Skeletal muscle tissue (tissue), 4 donors: ENCODE data around the gene POU6F2. TPM values are rescaled to one million over a fixed set of nuclear protein-coding genes. Genes with fewer than 3 reads are reported as not detected.

ENCODE experiments used
- H3K27ac ChIP-seq: one replicate; pipeline ENCODE4 v1.7.0; 2013; ENCODE audit warnings: mild to moderate bottlenecking, low read depth, low read length, inconsistent platforms
- H3K27me3 ChIP-seq, 3 donors: one replicate each; pipeline ENCODE4 v1.7.0; 2013; ENCODE audit warnings: low read length in 3 of 3; ENCODE audit not compliant: control insufficient read depth in 3 of 3, insufficient read depth in 3 of 3
- H3K36me3 ChIP-seq, 3 donors: one replicate each; pipeline ENCODE4 v1.7.0; 2013; ENCODE audit warnings: low read length in 3 of 3; ENCODE audit not compliant: control insufficient read depth in 3 of 3, insufficient read depth in 3 of 3
- H3K4me1 ChIP-seq, 3 donors: one replicate each; pipeline ENCODE4 v1.7.0; 2013; ENCODE audit warnings: low read length in 3 of 3, mild to moderate bottlenecking in 3 of 3; ENCODE audit not compliant: control insufficient read depth in 3 of 3, insufficient read depth in 3 of 3
- H3K4me3 ChIP-seq, 3 donors: one replicate each; pipeline ENCODE4 v1.7.0; 2013; ENCODE audit warnings: low read length in 3 of 3
- H3K9ac ChIP-seq, 3 donors: one replicate each; pipeline ENCODE4 v1.7.0; 2013; ENCODE audit warnings: low read length in 3 of 3, mild to moderate bottlenecking in 3 of 3, moderate library complexity in 2 of 3, low read depth in 1 of 3
- H3K9me3 ChIP-seq, 3 donors: one replicate each; pipeline ENCODE4 v1.7.0; 2013; ENCODE audit warnings: low read length in 3 of 3; ENCODE audit not compliant: control insufficient read depth in 3 of 3
- total RNA-seq: library from RNA; depleted of rRNA; stranded (reverse); fragments of >200 nt; gene quantifications from one replicate; pipeline ENCODE4 v1.2.3, GENCODE V29; 2014
- donor health status: Osteomylitis.

The POU6F2 gene
- total RNA-seq, 1 donor from 2014 or later = not detected

DNA sequence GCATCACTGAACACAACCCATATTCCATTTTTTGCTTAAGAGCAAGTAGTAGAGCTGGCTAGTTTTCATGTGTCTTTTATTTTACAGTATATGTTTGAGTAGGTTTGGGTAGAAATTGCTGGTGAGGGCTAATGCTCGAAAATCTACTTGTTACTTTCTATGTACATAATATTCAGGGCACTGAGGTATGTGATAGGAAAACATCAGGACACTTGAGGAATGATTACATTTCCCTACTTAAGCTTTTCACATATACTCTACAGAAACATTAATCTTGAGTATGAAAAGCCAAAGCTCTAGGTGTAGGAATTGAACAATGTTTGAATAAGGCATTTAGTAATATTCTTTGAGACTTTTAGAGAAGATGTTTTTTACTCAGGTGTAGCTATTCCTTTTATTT is 73.6 kb downstream of the POU6F2 start:
- Histone ChIP-seq H3K9ac (no peak overlapping the region), H3K9me3 (no peaks in the 10 kb centered on the region), H3K36me3 (no peaks in the 10 kb centered on the region), H3K27ac (no peak overlapping the region), H3K4me3 (no peak overlapping the region), H3K4me1 (no peaks in the 10 kb centered on the region), H3K27me3 (no peaks in the 10 kb centered on the region)

DNA sequence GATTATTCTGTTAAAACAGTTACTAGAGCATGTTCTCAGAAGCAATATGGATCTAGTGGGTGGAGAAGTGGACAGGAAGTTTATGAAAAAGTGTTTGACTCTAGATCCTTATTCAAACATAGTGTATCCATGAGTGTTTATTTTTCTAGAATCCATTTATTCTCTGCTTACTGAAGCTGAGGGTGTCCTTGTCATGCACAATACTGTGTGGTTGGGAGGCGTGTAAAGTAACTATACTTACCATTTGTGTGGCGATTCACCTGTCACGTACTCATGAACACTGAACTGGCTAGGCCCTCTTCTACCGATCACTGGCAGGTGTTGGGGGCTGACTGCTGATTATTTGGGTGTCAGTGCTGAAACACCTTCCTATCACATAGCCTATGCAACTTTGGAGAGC is 74.0 kb downstream of the POU6F2 start:
- no peak overlapping the region for H3K27ac ChIP-seq
- no peak overlapping the region for H3K4me3 ChIP-seq
- H3K36me3 ChIP-seq = no peaks in the 10 kb centered on the region
- H3K9me3 ChIP-seq = peaks cover 0 to under 1% (median 0%) of the 10 kb centered on the region in 3 donors
- no peak overlapping the region for H3K9ac ChIP-seq
- no peaks in the 10 kb centered on the region for H3K4me1 ChIP-seq
- H3K27me3 ChIP-seq = no peaks in the 10 kb centered on the region

DNA sequence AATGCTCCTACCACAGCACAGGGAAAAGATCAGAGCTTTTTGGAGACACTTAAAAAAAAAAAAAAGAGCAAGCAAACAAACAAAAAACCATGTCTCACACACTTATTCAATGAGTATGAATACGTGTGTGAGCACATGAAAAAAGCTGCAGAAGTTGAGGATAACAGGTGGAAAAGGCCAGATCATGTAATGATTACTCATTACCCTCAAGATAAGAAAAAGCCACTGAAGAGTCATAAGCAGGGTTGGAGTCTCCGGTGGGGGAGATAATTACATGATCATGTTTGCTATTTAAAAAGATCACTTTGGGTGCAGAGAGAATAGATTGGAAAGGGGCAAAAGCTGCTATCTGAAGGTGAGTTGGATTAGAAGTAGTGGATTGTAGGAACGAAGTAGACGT is 77.0 kb downstream of the POU6F2 start:
- no peaks in the 10 kb centered on the region for H3K27me3 ChIP-seq
- H3K4me1 ChIP-seq = no peaks in the 10 kb centered on the region
- no peak overlapping the region for H3K9ac ChIP-seq
- H3K4me3 ChIP-seq = no peak overlapping the region
- peaks cover 0 to 4% (median 0%) of the 10 kb centered on the region in 3 donors for H3K9me3 ChIP-seq
- no peaks in the 10 kb centered on the region for H3K36me3 ChIP-seq
- no peak overlapping the region for H3K27ac ChIP-seq

DNA sequence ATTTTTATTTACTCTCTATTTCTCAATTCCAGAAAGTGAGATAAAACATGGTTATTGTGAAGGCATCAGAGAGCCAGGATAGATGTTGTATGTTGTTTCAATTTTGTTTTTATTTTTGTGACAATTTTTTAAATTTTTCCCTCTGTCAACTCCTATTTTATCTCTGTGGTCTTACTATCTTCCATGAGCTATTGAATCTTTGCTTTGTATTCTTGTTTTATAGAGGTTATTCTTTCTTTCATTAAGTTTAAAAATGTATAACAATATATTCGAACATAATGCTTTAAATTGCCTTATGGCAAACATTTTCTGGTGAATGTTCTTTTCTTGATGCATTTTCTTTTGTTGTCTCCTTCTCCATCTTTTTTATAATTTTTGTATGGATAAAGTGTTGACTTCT is 78.4 kb downstream of the POU6F2 start:
- no peak overlapping the region for H3K9ac ChIP-seq
- H3K4me3 ChIP-seq = no peak overlapping the region
- no peaks in the 10 kb centered on the region for H3K36me3 ChIP-seq
- H3K9me3 ChIP-seq = peaks cover 0 to 4% (median 0%) of the 10 kb centered on the region in 3 donors
- no peak overlapping the region for H3K27ac ChIP-seq
- H3K27me3 ChIP-seq = no peaks in the 10 kb centered on the region
- no peaks in the 10 kb centered on the region for H3K4me1 ChIP-seq

DNA sequence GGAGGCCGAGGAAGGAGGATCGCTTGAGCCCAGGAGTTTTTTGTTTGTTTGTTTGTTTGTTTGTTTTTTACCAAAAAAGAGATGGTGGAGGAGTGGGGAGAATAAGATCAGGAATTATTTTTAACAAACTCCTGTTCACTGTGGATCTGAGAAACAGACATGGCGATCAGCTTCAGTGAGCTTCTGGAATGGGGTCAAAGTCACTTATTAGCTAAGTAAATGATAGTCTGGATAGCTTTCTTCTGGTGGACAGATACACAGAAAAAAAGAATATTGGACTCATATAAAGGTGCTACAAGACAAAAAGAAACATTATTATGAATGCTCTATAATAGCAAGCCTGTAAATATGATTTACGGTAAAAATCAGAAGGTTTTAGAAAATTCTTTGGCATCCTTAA is 85.1 kb downstream of the POU6F2 start:
- Histone ChIP-seq H3K36me3 (no peaks in the 10 kb centered on the region), H3K27me3 (no peaks in the 10 kb centered on the region)

DNA sequence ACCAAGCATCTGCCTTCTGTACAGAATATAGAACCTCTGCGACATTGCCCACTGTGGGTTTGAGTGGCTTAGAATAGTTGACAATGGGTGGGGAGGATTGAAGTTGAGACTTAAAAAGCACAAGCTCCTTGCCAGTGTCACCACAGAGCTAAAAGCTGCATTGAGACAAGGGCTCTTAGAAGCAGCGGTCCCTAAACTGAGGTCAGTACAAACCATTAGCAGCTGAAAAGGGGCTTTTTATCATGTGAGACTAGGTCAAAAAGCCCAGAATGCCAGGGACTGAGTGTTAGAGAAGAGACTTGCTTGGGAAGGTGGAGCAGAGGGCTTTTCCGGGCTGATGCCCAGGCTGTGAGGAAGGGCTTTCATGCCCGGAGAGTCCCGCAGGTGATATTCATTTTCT is 91.3 kb downstream of the POU6F2 start:
- Histone ChIP-seq H3K36me3 (no peaks in the 10 kb centered on the region), H3K27me3 (no peaks in the 10 kb centered on the region), H3K9ac (no peak overlapping the region), H3K27ac (no peak overlapping the region), H3K9me3 (no peaks in the 10 kb centered on the region), H3K4me3 (no peak overlapping the region), H3K4me1 (no peaks in the 10 kb centered on the region)

More for the DNA sequence above, 85.1 kb downstream of the POU6F2 start:
- H3K9me3 ChIP-seq = no peaks in the 10 kb centered on the region
- H3K9ac ChIP-seq = no peak overlapping the region
- H3K4me1 ChIP-seq = no peaks in the 10 kb centered on the region
- no peak overlapping the region for H3K4me3 ChIP-seq
- H3K27ac ChIP-seq = no peak overlapping the region

DNA sequence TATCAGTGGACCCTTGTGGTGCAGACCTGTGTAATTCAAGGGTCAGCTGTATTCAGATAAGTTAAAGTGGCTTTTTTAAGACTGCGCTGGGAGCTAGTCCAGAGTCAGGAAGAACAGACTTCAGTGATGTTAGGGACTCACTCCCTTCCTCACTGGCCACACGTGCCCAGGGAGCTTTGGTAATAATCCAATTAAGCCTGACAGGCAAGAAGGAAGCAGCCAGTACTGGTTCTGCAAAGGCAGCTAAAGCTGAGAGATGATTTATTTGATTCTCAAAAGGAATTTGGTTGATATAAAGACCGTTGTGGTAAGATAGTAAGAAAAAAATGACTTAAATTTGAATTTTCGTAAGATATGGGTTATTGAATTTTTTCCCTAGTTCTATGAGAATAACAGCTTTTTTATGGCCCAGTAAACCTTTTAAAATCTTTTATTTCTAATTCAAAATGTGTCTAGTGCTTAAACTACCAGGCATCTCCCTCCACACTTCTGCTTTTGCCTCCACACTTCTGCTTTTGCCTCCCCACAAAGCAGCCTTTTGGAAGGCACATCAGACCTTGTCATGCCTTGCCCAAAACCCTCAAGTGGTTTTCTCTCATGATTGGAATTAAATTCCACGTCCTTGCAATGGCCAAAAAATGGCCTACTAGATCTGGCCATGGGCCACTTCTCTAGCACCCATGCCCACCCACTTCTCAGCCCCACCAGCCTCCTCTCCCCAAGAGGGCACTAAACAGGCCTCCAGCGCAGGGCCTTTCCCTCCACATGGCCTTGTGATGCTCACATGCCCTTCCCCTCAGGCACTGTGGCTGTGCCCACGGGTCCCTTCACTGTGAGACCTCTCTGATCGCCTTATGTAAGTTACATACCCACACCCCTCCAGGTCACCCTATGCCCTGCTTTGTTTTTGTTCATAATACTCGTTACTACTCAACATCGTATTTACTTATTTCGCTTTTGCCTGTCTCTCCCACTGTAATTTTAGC is 92.5 kb downstream of the POU6F2 start:
- Histone ChIP-seq H3K27ac (no peak overlapping the region), H3K4me1 (no peaks in the 10 kb centered on the region), H3K4me3 (no peak overlapping the region), H3K9me3 (no peaks in the 10 kb centered on the region), H3K9ac (no peak overlapping the region), H3K27me3 (no peaks in the 10 kb centered on the region), H3K36me3 (no peaks in the 10 kb centered on the region)

DNA sequence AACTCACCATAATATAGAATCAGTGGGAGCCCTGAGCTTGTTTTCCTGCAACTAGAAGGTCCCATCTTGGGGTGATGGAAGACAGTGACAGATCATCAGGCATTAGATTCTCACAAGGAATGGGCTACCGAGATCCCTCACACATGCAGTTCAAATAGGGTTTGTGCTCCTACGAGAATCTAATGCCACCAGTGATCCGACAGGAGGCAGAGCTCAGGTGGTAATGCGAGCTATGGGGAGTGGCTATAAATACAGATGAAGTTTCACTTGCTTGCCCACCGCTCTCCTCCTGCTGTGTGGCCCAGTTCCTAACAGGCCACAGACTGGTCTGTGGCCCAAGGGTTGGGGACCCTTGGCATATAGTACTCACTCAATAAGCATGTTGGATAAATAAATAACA is 93.4 kb downstream of the POU6F2 start:
- no peaks in the 10 kb centered on the region for H3K36me3 ChIP-seq
- no peak overlapping the region for H3K27ac ChIP-seq
- H3K4me3 ChIP-seq = no peak overlapping the region
- H3K27me3 ChIP-seq = no peaks in the 10 kb centered on the region
- no peaks in the 10 kb centered on the region for H3K4me1 ChIP-seq
- H3K9ac ChIP-seq = no peak overlapping the region
- H3K9me3 ChIP-seq = no peaks in the 10 kb centered on the region

DNA sequence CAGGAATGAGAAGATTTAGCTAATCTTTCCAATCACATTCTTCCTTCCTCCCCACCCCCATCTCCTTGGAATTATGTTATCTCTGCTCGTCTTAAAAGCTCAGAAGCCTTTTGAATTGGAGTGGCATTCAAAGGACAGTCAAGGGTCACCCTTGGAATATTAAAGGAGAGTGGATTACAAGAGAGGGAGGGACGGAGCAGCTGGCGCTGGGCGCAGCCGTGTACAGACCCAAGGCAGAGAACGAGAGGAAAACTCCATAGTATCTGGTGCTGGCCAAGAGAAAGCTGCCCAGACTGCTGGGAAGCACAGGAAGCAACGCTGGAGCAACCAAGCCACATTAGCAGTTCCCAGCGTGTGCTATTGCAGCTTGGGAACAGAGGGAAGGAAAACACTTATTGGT is 95.7 kb downstream of the POU6F2 start:
- Histone ChIP-seq H3K36me3 (no peaks in the 10 kb centered on the region), H3K9ac (no peak overlapping the region), H3K27ac (no peak overlapping the region), H3K27me3 (no peaks in the 10 kb centered on the region), H3K4me1 (no peaks in the 10 kb centered on the region), H3K4me3 (no peak overlapping the region), H3K9me3 (no peaks in the 10 kb centered on the region)

DNA sequence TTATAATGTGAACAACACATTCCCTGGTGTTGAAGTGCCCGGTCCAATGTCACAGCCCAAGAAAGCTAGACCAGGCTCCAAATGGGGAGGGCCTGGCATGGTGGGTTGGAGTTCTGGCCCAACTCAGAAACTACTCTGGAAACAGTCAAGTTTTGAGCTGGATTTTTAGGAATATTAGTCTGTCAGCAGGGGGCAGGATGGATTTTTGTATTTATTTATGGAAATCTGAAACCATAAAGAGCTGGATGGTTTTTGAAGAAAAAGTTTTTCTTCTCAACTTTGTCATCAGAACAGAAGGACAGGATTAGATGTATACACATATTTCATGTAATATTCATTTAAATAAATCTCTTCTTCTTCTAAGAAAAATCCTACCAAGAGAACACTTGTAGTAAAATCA is 97.5 kb downstream of the POU6F2 start:
- Histone ChIP-seq H3K36me3 (no peaks in the 10 kb centered on the region), H3K9me3 (no peaks in the 10 kb centered on the region), H3K9ac (no peak overlapping the region)

More for the DNA sequence above, 97.5 kb downstream of the POU6F2 start:
- no peak overlapping the region for H3K27ac ChIP-seq
- no peaks in the 10 kb centered on the region for H3K4me1 ChIP-seq
- H3K27me3 ChIP-seq = no peaks in the 10 kb centered on the region
- H3K4me3 ChIP-seq = no peak overlapping the region
